Right lung (tissue), 10 donors: ENCODE results near the gene POLR1B. TPM values are rescaled to one million over a fixed set of nuclear protein-coding genes. Genes with fewer than 3 reads are reported as not detected.
A peak's percentile ranks its signal among the peaks of the same experiment; 100 is the strongest.
"Not testable (repeated sequence)": the region's sequence is repeated elsewhere in the genome, so short reads cannot be mapped to it uniquely, and the experiment has no call there.

Experiments used
- DNase-seq, 2 donors: peaks; one replicate each; pipeline ENCODE4 v3.0.0-alpha.2; 2013
- long read RNA-seq, 8 donors: transcript quantifications; one replicate each; lab custom pipeline, GENCODE V29; 2026
- polyA plus RNA-seq, 5 donors: library from polyadenylated mRNA; unstranded; fragments of 120-200 nt; gene quantifications; one replicate each; pipeline versions ENCODE4 v1.2.1 to v1.2.3, GENCODE V29; 2013; ENCODE audit warnings: inconsistent platforms in 1 of 5, low replicate concordance in 1 of 5; ENCODE audit not compliant: insufficient read length in 5 of 5, insufficient read depth in 1 of 5

POLR1B gene
- polyA plus RNA-seq: 10 to 100 TPM; 15.2 to 29.8 (median 19.9) TPM
- long read RNA-seq, donor 1, full-length matches to known transcripts: 4 of 4 reads
- long read RNA-seq, donor 1, partial matches to known transcripts: 0 of 4 reads
- long read RNA-seq, donor 1, other reads (novel, unspliced or antisense): 0 of 4 reads
- long read RNA-seq, donor 2, full-length matches to known transcripts: 1 of 1 reads
- long read RNA-seq, donor 2, partial matches to known transcripts: 0 of 1 reads
- long read RNA-seq, donor 2, other reads (novel, unspliced or antisense): 0 of 1 reads
- long read RNA-seq, donor 3, full-length matches to known transcripts: 3 of 3 reads
- long read RNA-seq, donor 3, partial matches to known transcripts: 0 of 3 reads
- long read RNA-seq, donor 3, other reads (novel, unspliced or antisense): 0 of 3 reads
- long read RNA-seq, donor 4, partial matches to known transcripts: 5 of 5 reads
- long read RNA-seq, donor 4, other reads (novel, unspliced or antisense): 0 of 5 reads
- long read RNA-seq, donor 5, full-length matches to known transcripts: 3 of 3 reads
- long read RNA-seq, donor 5, partial matches to known transcripts: 0 of 3 reads
- long read RNA-seq, donor 5, other reads (novel, unspliced or antisense): 0 of 3 reads
- long read RNA-seq, donor 6, full-length matches to known transcripts: 5 of 5 reads
- long read RNA-seq, donor 6, partial matches to known transcripts: 0 of 5 reads
- long read RNA-seq, donor 6, other reads (novel, unspliced or antisense): 0 of 5 reads
- long read RNA-seq, donor 7, full-length matches to known transcripts: 2 of 2 reads
- long read RNA-seq, donor 7, partial matches to known transcripts: 0 of 2 reads
- long read RNA-seq, donor 7, other reads (novel, unspliced or antisense): 0 of 2 reads
- long read RNA-seq, donor 8, full-length matches to known transcripts: 2 of 2 reads
- long read RNA-seq, donor 8, partial matches to known transcripts: 0 of 2 reads
- long read RNA-seq, donor 8, other reads (novel, unspliced or antisense): 0 of 2 reads

- peak; percentile 84 to 86 for DNase-seq
These were observed at the start of gene POLR1B for GRCh38 chr2:112542123-112542983. Gene POLR1B (plus strand): TSS chr2:112542465. CDS start chr2:112542495, 30 bp downstream.

GRCh38 chr2:112493048-112493447 lies 49.2 kb upstream of the POLR1B start:
- DNase-seq: no peak

- no peak for DNase-seq
These were observed 48.2 kb upstream of the POLR1B start for GRCh38 chr2:112493858-112494648.

- DNase-seq: no peak
These were observed 47.4 kb upstream of the POLR1B start for GRCh38 chr2:112494828-112495227.

GRCh38 chr2:112495878-112496277 lies 46.4 kb upstream of the POLR1B start:
- DNase-seq: not testable (repeated sequence)

- not testable (repeated sequence) for DNase-seq
These were observed 41.3 kb upstream of the POLR1B start for GRCh38 chr2:112500850-112501484.

- not testable (repeated sequence) for DNase-seq
These were observed 32.8 kb upstream of the POLR1B start for GRCh38 chr2:112509239-112509998.

- no peak for DNase-seq
These were observed 25.5 kb upstream of the POLR1B start for GRCh38 chr2:112516801-112517200.

- DNase-seq: no peak
These were observed 23.5 kb upstream of the POLR1B start for GRCh38 chr2:112518807-112519206.

GRCh38 chr2:112519506-112519905 lies 22.8 kb upstream of the POLR1B start:
- DNase-seq: no peak

- DNase-seq: no peak
These were observed 22.0 kb upstream of the POLR1B start for GRCh38 chr2:112520234-112520783.

- DNase-seq: no peak
These were observed 18.9 kb upstream of the POLR1B start for GRCh38 chr2:112523291-112523777.

- DNase-seq: not testable (repeated sequence)
These were observed 18.0 kb upstream of the POLR1B start for GRCh38 chr2:112524276-112524675.

- no peak for DNase-seq
These were observed 13.7 kb upstream of the POLR1B start for GRCh38 chr2:112528541-112528940.

GRCh38 chr2:112529757-112530156 lies 12.5 kb upstream of the POLR1B start:
- no peak for DNase-seq

- DNase-seq: no peak
These were observed 11.5 kb upstream of the POLR1B start for GRCh38 chr2:112530728-112531127.

- DNase-seq: no peak
These were observed 7.4 kb upstream of the POLR1B start for GRCh38 chr2:112534826-112535225.

- not testable (repeated sequence) for DNase-seq
These were observed 5.6 kb upstream of the POLR1B start for GRCh38 chr2:112536665-112537064.

GRCh38 chr2:112539306-112539705 lies 3.0 kb upstream of the POLR1B start:
- no peak for DNase-seq
